ENCODE results near the gene CBFA2T3. TPM values are rescaled to one million over a fixed set of nuclear protein-coding genes. Genes with fewer than 3 reads are reported as not detected.

The CBFA2T3 gene
- total RNA-seq, 4 donors from 2014 or later = 0.84 to 12.6 (median 1.4) TPM

DNA sequence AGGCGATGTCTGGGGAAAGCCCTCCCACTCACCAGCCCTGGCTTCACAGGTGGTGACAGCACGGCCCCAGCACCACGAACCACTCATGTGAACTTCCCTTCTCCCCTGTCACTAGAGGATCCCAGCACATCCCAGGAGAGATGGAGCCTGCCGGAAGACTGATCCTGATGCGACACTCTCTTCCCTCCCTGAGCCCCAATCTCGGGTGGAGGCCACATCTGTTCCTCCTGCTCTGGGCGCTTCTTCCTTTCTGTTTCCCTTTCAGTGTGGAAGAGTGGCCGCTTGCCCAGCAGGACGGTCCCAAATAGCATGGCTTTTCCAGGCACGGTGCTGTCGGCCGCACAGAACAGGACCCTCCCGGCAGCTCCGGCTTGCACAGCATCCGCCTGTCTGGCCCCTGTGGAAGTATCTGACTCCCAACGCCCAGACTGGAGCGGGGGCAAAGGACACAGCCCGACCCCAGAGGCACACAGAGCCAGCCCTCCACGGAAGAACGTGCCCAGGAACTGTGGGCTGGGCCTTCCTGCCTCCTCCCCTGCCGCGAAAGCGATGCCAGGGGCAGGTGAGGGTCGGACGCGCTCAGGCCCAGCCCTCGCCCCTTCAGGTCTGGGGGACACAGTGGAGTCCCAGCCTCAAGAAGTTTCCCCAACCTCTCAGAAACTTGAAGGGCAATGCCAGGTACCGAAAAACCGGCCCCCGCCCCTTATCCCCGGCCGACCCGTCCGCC, 37.6 kb downstream of the CBFA2T3 start:
- no peak for TF ChIP-seq CTCF (IDR thresholded peaks at IDR 0.05)
- no peak for ATAC-seq (ENCODE audit: low FRiP score)
- no peak for DNase-seq (ENCODE audit: low spot score)

DNA sequence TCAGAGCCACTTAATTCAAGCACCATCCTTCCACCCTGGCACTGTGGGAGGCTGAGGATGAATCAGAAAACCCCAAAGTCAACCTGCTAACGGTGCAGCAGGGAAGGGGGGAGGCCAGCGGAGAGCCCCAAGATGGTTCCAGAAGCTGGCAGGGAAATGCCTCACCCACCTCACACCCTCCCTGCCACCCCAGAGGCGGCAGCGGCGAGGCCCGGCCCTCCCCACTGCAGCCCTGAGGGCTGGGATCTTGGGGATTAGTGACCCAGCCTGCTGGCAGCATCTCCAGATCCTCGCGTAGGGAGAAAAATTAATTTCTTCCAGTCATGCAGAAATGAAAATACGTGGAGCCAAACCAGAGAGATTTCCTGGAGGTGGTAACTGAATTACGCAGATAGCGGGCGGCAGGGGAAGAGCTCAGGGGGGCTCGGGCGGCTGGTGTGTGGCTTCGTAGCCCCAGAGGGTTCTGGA, 38.2 kb downstream of the CBFA2T3 start:
- DNase-seq (ENCODE audit: low spot score) (no peak), ATAC-seq (ENCODE audit: low FRiP score) (no peak)
- TF ChIP-seq CTCF (IDR thresholded peaks at IDR 0.05) = no peak

DNA sequence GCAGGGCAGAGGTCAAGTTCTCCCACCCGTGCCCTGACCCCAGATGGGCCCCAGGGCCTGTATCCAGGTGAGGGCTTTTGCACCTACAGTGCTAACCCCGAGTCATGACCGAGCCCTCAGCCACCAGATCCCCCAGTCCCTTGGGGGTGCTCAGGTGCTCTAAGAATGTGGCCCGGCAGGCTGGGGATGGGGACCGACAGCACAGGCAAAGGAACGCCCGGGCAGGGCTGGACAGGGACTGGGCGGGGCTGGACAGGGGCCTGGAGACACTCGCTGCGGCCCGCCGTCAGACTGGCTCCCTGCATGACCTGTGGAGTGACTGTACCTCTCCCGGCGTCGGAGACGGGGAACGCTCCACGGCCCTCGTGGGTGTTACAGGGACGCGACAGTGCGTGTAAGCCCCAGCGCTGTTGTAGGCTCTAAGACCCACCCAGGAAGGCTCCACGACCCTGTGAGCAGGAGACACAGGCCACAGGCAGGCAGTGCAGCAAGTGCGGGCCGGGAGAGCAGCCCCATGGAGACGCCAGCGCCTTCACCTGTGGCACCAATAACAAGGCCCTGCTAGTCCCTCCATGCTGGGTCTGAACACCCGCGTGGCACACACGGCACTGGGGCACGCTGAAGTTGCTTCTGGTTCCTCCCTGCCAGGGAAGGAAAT, 38.8 kb downstream of the CBFA2T3 start:
- no peak for ATAC-seq (ENCODE audit: low FRiP score)
- no peak for TF ChIP-seq CTCF (IDR thresholded peaks at IDR 0.05)
- DNase-seq (ENCODE audit: low spot score) = no peak

- ATAC-seq (ENCODE audit: low FRiP score) (no peak), DNase-seq (ENCODE audit: low spot score) (no peak)
- no peak for TF ChIP-seq CTCF (IDR thresholded peaks at IDR 0.05)
Observed at GRCh38 chr16:88937206-88937621, 39.8 kb downstream of the CBFA2T3 start.

GRCh38 chr16:88936556-88937205, 40.3 kb downstream of the CBFA2T3 start:
- no peak for ATAC-seq (ENCODE audit: low FRiP score)
- TF ChIP-seq CTCF (IDR thresholded peaks at IDR 0.05) = no peak
- DNase-seq (ENCODE audit: low spot score) = no peak

DNA sequence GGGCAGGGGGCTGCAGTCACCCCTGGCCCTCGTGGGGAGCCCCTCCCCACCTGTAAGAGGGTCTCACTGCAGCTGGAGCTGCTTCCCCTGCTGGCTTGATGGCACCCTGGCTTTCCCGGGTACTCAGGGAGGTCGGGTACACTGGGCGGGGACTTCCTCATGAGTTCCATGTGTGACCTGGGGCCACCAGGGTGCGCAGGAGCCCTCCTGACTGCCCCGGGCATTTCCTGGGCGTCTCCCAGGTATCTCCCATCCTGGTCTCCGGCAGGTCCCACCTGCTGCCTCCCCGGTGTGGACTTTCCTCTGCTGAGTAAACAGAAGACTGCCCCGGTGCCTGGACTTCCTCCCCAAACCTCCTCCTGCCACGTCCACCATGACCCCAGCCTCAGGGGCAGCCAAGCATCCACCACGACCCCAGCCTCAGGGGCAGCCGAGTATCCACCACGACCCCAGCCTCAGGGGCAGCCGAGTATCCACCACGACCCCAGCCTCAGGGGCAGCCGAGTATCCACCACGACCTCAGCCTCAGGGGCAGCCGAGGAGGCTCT, 40.9 kb downstream of the CBFA2T3 start:
- no peak for ATAC-seq (ENCODE audit: low FRiP score)
- DNase-seq (ENCODE audit: low spot score) = no peak
- no peak for TF ChIP-seq CTCF (IDR thresholded peaks at IDR 0.05)

Measured in omental fat pad (tissue), 4 donors.